GM06990 (cell line): ENCODE results near the gene PPP2R1A.

Source experiments
- DNase-seq: peaks from one replicate; pipeline ENCODE4 v3.0.0-alpha.2; 2011; ENCODE audit not compliant: insufficient read length; ENCODE audit errors: extremely low read depth
- H3K27me3 ChIP-seq: replicated peaks from 2 replicates; pipeline ENCODE4 v1.6.0; 2011; ENCODE audit warnings: low read length; ENCODE audit not compliant: control insufficient read depth, insufficient read depth
- H3K36me3 ChIP-seq: 2 replicates; pipeline ENCODE4 v1.5.1; 2011; ENCODE audit warnings: low read length; ENCODE audit not compliant: control insufficient read depth, insufficient read depth
- H3K4me3 ChIP-seq: replicated peaks from 2 replicates; pipeline ENCODE4 v1.5.1; 2011; ENCODE audit warnings: low read depth, mild to moderate bottlenecking, control low read depth, low read length
- TF ChIP-seq, protein P1 (sequence below): IDR thresholded peaks from 2 replicates; pipeline ENCODE4 v1.5.1; 2011; ENCODE audit warnings: low read length, control low read depth, mild to moderate bottlenecking, inconsistent platforms; ENCODE audit not compliant: insufficient read depth, poor library complexity, severe bottlenecking

PPP2R1A gene

DNA sequence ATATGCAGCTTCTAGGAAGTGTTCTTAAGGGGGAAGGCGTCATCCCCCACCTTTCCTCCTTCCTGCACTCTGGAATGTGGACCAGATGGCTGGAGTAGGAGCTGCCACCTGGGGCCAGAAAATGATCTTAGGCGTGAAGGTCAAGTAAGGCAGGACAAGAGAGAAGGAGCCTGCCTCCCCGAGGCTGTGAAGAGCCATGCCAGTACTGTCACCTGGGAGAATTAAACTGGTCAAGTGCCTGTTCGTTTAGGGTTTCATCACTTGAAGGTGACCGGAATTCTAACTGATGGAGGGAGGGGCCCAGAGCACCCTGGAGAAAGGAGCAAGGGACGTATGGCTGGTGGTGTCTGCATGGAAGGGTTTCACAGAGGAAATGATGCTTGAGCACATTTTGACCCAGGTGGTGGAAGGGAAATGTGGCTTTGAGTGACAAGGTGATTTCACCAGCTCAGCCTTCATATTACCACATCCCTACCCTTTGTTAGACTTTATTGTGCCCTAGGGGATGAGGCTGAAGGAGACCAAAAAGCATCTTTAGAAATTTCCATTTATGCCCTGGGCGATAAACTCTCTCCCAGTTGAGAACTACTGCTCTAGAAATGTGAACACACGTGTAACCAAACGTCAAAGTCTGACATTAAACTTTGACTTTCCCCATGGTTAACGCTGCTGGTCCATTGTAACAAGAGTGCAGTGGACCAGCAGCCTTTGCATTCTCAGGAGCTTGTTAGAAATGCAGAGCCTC is 37.5 kb downstream of the PPP2R1A start:
- Histone ChIP-seq H3K36me3 (peaks cover 29% of the 10 kb centered on the region), H3K4me3 (no peak overlapping the region), H3K27me3 (no peaks in the 10 kb centered on the region)
- TF ChIP-seq, protein P1, sequence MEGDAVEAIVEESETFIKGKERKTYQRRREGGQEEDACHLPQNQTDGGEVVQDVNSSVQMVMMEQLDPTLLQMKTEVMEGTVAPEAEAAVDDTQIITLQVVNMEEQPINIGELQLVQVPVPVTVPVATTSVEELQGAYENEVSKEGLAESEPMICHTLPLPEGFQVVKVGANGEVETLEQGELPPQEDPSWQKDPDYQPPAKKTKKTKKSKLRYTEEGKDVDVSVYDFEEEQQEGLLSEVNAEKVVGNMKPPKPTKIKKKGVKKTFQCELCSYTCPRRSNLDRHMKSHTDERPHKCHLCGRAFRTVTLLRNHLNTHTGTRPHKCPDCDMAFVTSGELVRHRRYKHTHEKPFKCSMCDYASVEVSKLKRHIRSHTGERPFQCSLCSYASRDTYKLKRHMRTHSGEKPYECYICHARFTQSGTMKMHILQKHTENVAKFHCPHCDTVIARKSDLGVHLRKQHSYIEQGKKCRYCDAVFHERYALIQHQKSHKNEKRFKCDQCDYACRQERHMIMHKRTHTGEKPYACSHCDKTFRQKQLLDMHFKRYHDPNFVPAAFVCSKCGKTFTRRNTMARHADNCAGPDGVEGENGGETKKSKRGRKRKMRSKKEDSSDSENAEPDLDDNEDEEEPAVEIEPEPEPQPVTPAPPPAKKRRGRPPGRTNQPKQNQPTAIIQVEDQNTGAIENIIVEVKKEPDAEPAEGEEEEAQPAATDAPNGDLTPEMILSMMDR: no peak
- DNase-seq: no peak

- H3K27me3 ChIP-seq: no peaks in the 10 kb centered on the region
- H3K4me3 ChIP-seq: no peak overlapping the region
- TF ChIP-seq, protein P1: no peak
- H3K36me3 ChIP-seq: peaks cover 29% of the 10 kb centered on the region
- DNase-seq: no peak
Observed at GRCh38 chr19:52227980-52228379, 38.1 kb downstream of the PPP2R1A start.

DNA sequence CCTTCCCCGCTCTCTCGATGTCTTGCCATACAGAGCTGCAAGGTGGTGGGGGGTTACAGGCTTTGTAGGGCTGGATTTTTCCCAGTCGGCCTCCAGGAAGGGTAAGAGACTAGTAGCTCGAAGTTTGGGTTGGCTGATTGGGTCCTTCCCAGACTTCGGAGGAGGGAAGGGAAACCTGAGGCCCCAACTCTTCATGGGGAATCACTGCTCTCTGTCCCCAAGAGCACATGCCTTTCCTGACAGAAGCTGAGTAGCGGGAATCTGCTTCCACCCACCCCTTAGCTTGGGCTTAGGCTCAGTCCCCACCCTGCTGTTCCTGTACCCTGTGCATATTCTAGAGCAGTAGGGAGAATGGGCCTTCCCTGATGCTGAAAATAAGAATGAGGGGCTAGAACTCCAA is 39.7 kb downstream of the PPP2R1A start:
- no peak overlapping the region for H3K4me3 ChIP-seq
- DNase-seq: no peak
- H3K36me3 ChIP-seq: peaks cover 24% of the 10 kb centered on the region
- no peaks in the 10 kb centered on the region for H3K27me3 ChIP-seq
- TF ChIP-seq, protein P1: no peak

GRCh38 chr19:52230685-52231084 is 40.8 kb downstream of the PPP2R1A start:
- TF ChIP-seq, protein P1: no peak
- no peak for DNase-seq
- Histone ChIP-seq H3K4me3 (no peak overlapping the region), H3K36me3 (peaks cover 20% of the 10 kb centered on the region), H3K27me3 (no peaks in the 10 kb centered on the region)

- DNase-seq: no peak
- no peak overlapping the region for H3K4me3 ChIP-seq
- no peaks in the 10 kb centered on the region for H3K27me3 ChIP-seq
- TF ChIP-seq, protein P1: no peak
- peaks cover 18% of the 10 kb centered on the region for H3K36me3 ChIP-seq
Observed at GRCh38 chr19:52231154-52231910, 41.5 kb downstream of the PPP2R1A start.
